AG04450 (cell line): ENCODE data around the gene CRACDL. TPM values are rescaled to one million over a fixed set of nuclear protein-coding genes. Genes with fewer than 3 reads are reported as not detected.
"Not testable (repeated sequence)": the region's sequence is repeated elsewhere in the genome, so short reads cannot be mapped to it uniquely, and the experiment has no call there.

ENCODE experiments used
- CTCF ChIA-PET: fragments of 300-600, 350-600 bp; formaldehyde crosslinking; extraction: SDS; loops from one replicate; lab custom pipeline; 2022; ENCODE audit warnings: antibody characterized with exemption, inconsistent platforms; lab: Charles Lee
- POLR2A ChIA-PET: fragments of 350-600 bp; formaldehyde crosslinking; extraction: SDS; loops from one replicate; lab custom pipeline; 2021; ENCODE audit warnings: antibody characterized with exemption, inconsistent platforms; lab: Yijun Ruan, JAX
- DNase-seq: peaks from one replicate; pipeline ENCODE4 v3.0.0-alpha.2; 2011; ENCODE audit warnings: low read depth, low spot score
- H3K27ac ChIP-seq: one replicate; pipeline ENCODE4 v1.5.1; 2012; ENCODE audit warnings: low read depth, low read length, control low read depth
- H3K27me3 ChIP-seq: one replicate; pipeline ENCODE4 v1.6.0; 2012; ENCODE audit warnings: low read length; ENCODE audit not compliant: control insufficient read depth, insufficient read depth
- H3K4me3 ChIP-seq: 2 replicates; pipeline ENCODE4 v1.5.1; 2011; ENCODE audit warnings: mild to moderate bottlenecking, low read depth, low read length, control low read depth
- H3K9me3 ChIP-seq: 2 replicates; pipeline ENCODE4 v1.5.1; 2012; ENCODE audit warnings: low read length; ENCODE audit not compliant: control insufficient read depth, insufficient read depth
- CTCF ChIP-seq: IDR thresholded peaks from 2 replicates; pipeline ENCODE4 v1.5.1; 2011; ENCODE audit warnings: low read depth, low read length, control low read depth, inconsistent platforms
- polyA plus RNA-seq: library from polyadenylated mRNA; depleted of rRNA; stranded (reverse); fragments of >200 nt; gene quantifications from 2 replicates; pipeline ENCODE4 v1.2.3, GENCODE V29; 2011

The CRACDL gene
- polyA plus RNA-seq, 1 experiment = not detected

GRCh38 chr2:98753801-98754200, 182.2 kb downstream of the CRACDL start:
- H3K27ac ChIP-seq = no peak overlapping the region
- no peaks in the 10 kb centered on the region for H3K9me3 ChIP-seq
- ChIA-PET POLR2A (no interaction called here), CTCF (no interaction called here)
- DNase-seq = no peak
- peaks cover 9% of the 10 kb centered on the region for H3K27me3 ChIP-seq
- TF ChIP-seq CTCF = no peak
- H3K4me3 ChIP-seq = no peak overlapping the region

GRCh38 chr2:98752711-98753110, 183.3 kb downstream of the CRACDL start:
- CTCF ChIA-PET, H3K27me3 ChIP-seq, H3K4me3 ChIP-seq, POLR2A ChIA-PET, H3K9me3 ChIP-seq, DNase-seq, H3K27ac ChIP-seq: not testable (repeated sequence)

- H3K27me3 ChIP-seq = peaks cover 9% of the 10 kb centered on the region
- no peak for TF ChIP-seq CTCF
- H3K9me3 ChIP-seq = no peaks in the 10 kb centered on the region
- no peak overlapping the region for H3K4me3 ChIP-seq
- DNase-seq = no peak
- no peak overlapping the region for H3K27ac ChIP-seq
- ChIA-PET CTCF (no interaction called here), POLR2A (no interaction called here)
Observed at GRCh38 chr2:98751748-98752147, 184.3 kb downstream of the CRACDL start.

GRCh38 chr2:98750593-98751282, 185.3 kb downstream of the CRACDL start:
- no peak for DNase-seq
- Histone ChIP-seq H3K4me3 (no peak overlapping the region), H3K9me3 (no peaks in the 10 kb centered on the region), H3K27me3 (peaks cover 9% of the 10 kb centered on the region), H3K27ac (no peak overlapping the region)
- POLR2A ChIA-PET = no interaction called here
- CTCF ChIA-PET = no interaction called here
- TF ChIP-seq CTCF = no peak

- peaks cover 6% of the 10 kb centered on the region for H3K27me3 ChIP-seq
- no peaks in the 10 kb centered on the region for H3K9me3 ChIP-seq
- no peak overlapping the region for H3K4me3 ChIP-seq
- CTCF ChIA-PET = no interaction called here
- TF ChIP-seq CTCF = no peak
- no peak for DNase-seq
- no peak overlapping the region for H3K27ac ChIP-seq
- POLR2A ChIA-PET = no interaction called here
Observed at GRCh38 chr2:98749066-98749450, 187.0 kb downstream of the CRACDL start.
